DMS53 (cell line): ENCODE measurements around the gene STXBP2.

ENCODE experiments used
- DNase-seq: peaks from one replicate; lab custom pipeline; 2025; lab: John Stamatoyannopoulos, UW

STXBP2 gene

GRCh38 chr19:7636691-7637373, at the start of gene STXBP2:
TSS of gene STXBP2 (plus strand) at chr19:7637110. CDS start at chr19:7637150, 40 bp downstream.
- DNase-seq = peak; percentile 93

GRCh38 chr19:7589822-7590221, 47.1 kb upstream of the STXBP2 start:
- no peak for DNase-seq

GRCh38 chr19:7590256-7590655, 46.7 kb upstream of the STXBP2 start:
- no peak for DNase-seq

GRCh38 chr19:7595466-7596133, 41.3 kb upstream of the STXBP2 start, which contains the start of gene CAMSAP3:
TSS of gene CAMSAP3 (plus strand) at chr19:7595863. CDS start at chr19:7596003, 140 bp downstream.
- peak; percentile 83 for DNase-seq

GRCh38 chr19:7596211-7596937, 40.5 kb upstream of the STXBP2 start:
- DNase-seq = peak; percentile 50

- DNase-seq = no peak
These were observed 39.2 kb upstream of the STXBP2 start for GRCh38 chr19:7597689-7598088.

- no peak for DNase-seq
These were observed 38.7 kb upstream of the STXBP2 start for GRCh38 chr19:7598180-7598579.

GRCh38 chr19:7600721-7601120, 36.2 kb upstream of the STXBP2 start:
- DNase-seq = no peak

- no peak for DNase-seq
These were observed 34.5 kb upstream of the STXBP2 start for GRCh38 chr19:7602240-7602934.

GRCh38 chr19:7602935-7603497, 33.9 kb upstream of the STXBP2 start:
- no peak for DNase-seq

- DNase-seq = no peak
These were observed 33.0 kb upstream of the STXBP2 start for GRCh38 chr19:7603919-7604318.

- DNase-seq = peak; percentile 65
These were observed 31.3 kb upstream of the STXBP2 start for GRCh38 chr19:7605490-7606222.

- no peak for DNase-seq
These were observed 30.6 kb upstream of the STXBP2 start for GRCh38 chr19:7606289-7606688.

GRCh38 chr19:7607212-7607873, 29.6 kb upstream of the STXBP2 start:
- no peak for DNase-seq

GRCh38 chr19:7607874-7608560, 28.9 kb upstream of the STXBP2 start:
- DNase-seq = no peak

GRCh38 chr19:7610491-7611240, 26.2 kb upstream of the STXBP2 start:
- no peak for DNase-seq

GRCh38 chr19:7611541-7612279, 25.2 kb upstream of the STXBP2 start:
- no peak for DNase-seq
